HuH-7 (cell line): ENCODE data around the gene PTPRN2.
"Not testable (repeated sequence)": the region's sequence is repeated elsewhere in the genome, so short reads cannot be mapped to it uniquely, and the experiment has no call there.

ENCODE experiments used
- DNase-seq: peaks from one replicate; pipeline ENCODE4 v3.0.0; 2011; ENCODE audit warnings: low spot score

The PTPRN2 gene

DNA sequence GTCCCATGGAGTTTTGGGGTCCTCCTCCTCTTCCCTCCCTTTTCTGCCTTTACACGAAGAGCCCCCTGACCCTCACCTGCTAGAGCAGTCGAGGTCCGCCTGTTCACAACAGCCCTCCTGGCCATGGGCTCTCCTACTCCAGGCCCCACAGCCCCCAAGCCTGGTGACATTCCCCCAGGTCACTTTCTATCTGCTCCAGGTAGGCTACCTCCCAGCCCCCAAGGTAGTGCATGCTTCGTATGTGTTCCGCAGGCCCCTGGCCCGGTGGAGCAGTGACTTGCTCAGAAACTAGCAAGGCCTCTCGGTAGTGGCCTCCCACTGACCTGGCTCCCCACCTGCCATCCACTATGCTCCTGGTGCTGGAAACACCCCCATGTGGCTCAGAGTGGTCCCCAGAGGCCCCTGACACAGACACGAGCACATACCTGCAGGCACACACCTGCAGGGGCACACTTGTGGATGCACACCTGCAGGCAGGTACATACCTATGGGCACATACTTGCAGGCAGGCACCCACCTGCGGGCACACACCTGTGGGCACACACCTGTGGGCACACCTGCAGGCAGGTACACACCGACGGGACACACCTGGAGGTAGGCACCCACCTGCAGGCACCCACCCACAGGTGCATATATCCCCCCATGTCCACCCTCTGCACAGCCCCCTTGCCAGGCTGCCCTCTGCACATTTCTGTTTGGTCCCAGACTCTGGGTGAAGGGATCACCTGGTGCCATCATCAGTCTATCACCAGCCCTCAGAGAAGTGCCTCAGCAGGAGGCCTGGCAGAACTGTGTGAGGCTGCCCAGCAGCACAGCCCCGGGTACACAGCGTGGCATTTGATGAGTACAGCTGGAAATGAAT, 322.5 kb downstream of the PTPRN2 start:
- no peak for DNase-seq

DNA sequence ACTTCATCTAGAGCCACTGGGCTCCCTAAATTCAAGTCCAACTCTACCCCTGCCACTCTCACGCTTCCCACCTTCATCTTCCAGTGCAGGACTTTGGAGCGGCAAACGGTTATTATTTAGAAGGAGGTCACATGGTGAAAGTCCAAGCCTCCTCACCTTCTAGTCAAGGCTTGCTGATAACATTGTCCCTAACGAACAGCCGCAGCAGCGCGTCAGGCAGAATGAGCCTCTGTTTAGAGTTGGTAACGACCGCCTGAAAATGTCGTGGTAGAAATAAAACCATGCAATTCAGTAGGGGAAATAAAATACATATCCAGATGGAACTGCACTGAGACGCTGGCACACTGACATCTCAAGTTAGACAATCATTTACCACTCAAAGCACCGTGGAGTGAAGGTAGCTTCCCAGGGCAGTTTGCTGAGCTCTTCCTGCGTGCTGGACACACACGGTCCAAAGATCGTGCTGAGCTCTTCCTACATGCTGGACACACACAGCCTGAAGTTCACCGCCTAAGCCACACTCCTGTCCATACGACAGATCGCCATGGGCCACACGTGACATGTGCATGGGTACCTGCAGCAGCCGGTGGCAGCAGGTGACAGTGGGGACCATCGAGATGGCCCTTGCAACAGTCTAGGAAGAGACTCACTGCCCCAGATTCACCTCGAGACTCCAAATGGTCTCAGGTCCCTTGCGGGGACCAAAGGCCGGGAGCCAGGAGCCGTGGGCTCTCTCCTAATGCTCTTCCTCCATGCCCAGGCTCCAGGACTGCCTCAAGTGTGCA, 323.5 kb downstream of the PTPRN2 start:
- DNase-seq, result no peak

DNA sequence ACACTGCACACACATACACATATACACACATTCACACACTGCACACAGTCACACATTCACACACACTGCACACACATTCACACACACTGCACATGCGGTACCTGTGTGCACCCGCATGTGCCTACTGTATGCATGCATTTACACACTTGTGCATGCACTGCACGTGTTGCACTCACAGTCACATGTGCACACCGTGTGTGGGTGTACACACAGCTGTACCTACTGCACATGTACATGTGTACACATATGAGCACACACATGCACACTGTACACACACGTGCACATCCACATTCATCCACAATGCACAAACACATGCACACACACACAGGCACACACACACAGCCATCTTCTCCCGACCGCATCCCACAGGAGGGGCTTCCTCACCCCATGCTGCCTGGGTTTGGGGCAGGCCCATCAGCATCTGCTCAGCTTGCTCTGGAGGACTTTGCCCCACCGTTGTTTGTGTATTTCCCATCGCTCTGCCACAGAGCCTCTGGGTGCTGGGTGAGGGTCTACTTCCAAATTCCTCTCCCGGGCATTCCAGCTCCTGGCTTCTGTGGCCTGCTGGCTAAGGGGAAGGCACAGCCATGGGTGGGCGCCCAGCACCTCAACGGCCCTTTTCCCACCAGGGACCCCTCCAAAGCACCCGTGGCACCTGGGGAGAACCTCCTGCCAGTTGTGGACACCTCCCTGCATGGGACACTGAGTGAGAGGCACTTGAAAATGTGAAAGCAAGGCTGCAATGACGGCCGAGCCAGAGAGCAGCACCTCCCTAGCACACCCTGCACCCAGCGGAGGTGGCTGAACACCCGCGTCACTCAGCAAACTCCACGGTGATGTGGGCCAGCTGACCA, 324.3 kb downstream of the PTPRN2 start:
- DNase-seq, result no peak

DNA sequence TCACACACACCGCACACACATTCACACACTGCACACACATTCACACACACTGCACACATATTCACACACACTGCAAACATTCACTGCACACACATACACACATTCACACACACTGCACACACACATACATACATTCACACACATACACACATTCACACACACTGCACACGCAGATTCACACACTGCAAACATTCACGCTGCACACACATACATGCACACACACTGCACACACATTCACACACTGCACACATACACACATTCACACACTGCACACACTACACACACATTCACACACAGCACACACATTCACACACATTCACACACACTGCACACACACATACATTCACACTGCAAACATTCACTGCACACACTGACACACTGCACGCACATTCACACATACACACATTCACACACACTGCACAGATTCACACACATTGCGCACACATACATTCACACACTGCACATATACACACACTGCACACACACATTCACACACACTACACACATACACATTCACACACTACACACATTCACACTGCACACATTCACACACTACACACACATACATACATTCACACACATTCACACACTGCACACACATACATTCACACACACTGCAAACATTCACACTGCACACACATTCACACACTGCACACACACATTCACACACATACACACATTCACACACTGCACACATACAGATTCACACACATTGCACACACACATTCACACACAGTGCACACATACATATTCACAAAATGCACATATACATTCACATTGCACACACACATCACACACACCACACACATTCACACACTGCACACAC, 325.1 kb downstream of the PTPRN2 start:
- DNase-seq, result no peak

DNA sequence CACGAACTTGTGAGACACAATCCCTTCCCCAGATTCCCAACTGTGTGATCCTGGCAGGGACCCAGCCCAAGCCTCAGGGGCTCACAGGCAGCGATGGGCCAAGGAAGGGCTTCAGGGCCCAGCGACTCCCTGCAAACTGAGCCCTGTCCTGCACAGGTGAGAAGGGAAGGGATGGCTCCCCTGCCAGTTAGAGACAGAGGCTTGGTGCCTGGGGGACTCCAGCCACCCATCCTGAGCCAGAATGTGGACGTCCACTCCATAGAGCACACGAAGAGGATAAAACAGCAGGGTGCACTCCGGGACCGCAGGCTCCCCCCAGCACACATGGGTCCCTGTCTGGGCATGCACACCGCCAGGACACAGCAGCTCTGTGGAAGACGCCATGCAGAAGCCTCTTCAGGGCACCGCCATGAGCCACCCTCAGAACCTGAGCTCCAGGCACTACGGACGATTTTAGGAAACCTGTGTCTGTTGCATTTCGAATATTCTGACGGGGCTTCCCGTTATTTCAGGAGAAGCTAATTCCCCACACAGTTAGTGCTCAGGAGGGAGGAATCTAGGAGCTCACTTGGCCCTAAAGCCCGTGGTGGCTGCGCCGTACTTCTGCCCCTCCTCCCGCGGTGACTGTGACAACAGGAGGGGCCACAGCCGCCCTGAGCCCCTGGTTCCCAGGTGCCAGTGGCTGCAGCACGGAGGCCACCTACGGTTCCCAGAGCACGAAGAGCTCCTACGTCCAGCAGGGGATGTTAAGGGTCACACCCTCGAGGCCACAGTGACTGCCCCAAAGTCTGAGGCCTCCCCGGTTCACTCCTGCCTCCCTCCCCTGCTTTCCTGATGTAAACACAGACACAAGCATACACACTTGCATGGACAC, 326.0 kb downstream of the PTPRN2 start:
- no peak for DNase-seq

DNA sequence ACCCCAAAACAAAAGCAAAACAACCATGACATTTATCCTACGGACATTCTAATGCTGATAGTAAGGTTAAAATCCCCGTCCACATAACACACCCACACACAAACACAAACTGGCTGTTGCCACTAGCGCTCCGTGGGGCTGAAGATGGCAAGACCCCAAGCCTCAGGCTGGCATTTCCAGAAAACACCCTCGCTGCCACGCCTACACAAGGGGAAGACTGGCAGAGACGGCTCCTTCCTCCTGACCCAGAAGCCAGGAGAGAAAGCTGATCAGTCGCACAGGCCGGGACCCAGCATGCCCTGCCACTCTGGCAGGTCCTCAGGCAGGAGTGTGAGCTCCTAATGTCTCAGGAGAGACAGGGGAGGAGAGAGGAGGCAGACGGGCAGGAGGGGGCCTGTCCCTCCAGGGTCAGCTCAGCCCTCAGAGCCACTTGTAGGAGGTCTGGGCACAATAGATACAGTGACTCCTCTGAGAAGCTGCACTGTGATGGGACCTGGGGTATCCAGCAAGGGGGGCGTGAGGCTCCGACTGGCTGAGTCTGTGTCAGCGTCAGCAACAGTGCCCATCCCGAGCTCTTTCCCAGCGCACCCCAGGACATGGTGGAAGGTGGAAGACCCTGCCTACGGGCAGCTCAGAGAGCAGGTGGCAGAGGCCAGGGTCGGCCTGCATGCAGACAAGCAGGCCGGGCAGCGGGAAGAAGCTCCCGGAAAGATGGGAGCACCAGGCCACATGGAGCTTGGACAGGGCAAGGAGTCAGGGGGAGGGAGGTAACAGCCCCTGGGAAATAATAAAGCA, 326.9 kb downstream of the PTPRN2 start:
- DNase-seq, result no peak

DNA sequence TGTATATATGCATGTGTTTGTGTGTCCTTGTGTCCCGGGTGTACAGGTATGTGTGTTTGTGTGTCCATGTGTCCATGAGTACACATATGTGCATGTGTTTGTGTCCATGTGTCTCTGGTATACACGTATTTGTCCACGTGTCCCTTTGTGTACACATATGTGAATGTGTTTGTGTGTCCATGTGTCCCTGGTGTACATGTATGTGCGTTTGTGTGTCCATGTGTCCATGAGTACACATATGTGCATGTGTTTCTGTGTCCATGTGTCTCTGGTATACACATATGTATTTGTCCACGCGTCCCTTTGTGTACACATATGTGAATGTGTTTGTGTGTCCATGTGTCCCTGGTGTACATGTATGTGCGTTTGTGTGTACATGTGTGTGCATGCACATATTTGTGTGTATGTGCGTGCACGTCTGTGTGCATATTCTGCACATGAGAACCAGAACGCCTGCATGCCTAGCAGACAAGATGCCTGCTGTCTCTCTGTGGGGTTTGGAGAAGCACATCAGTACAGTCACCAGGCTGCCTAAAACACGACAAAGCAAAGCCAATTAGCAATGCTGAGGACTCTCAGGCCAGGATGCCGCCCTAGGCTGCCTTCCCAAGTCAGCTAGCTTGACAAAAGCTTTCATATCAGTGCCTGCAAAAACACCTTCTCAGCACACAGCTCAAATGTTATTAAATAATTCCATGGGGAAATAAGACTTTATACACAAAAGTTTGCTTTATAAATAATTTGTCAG, 327.8 kb downstream of the PTPRN2 start:
- no peak for DNase-seq

DNA sequence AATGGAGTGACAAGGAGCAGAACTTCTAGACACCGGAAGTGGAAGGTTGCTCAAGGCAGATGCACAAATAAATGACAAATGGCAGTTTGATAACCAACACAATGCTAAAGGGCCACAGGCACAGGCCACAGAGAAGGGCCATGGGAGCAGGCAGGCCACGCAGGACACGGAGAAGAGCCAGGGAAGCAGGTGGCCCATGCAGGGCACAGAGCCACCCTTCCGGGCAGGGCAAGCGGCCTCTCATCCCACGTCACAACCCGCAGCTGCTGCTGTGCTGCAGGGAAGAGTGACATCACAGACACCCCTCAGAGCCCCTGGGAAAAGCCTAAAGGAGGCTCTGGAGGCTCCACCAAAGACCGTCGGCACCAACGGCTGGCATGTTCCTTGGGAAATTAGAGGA, 328.5 kb downstream of the PTPRN2 start:
- DNase-seq, result no peak

DNA sequence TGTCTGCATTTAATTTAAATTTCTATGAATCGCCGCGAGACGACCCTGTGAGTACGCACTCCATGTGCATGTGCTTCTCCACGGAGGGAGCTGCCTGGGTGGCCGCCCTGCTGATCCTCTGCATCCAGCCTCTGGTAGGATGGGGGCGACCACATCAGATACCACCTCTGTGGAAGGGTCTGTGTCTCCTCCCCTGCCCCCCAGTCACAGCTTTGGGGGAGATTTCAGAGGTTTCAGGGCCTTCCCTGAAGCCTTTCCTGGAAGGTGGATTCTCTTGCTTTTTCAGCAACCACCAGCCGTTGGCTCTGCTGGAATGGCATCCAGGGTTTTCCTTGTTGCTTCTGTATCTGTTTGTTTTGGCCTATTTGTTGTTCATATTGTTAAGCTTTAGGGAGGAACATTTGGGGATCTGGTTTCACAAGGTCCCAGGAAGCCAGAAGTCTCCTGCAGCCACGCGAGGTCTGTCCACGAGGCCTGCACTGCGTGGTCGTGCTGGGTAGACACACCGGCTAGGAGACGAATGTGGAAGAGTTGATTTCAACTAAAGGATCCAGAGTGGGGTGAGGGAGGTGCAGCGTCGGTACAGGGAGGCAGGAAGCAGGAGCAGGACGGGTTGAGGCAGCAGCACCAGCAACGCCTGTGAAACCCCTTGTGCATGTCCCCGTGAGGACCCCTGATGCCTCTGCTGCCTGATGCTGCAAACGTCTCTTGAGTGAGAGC, 329.1 kb downstream of the PTPRN2 start:
- no peak for DNase-seq

DNA sequence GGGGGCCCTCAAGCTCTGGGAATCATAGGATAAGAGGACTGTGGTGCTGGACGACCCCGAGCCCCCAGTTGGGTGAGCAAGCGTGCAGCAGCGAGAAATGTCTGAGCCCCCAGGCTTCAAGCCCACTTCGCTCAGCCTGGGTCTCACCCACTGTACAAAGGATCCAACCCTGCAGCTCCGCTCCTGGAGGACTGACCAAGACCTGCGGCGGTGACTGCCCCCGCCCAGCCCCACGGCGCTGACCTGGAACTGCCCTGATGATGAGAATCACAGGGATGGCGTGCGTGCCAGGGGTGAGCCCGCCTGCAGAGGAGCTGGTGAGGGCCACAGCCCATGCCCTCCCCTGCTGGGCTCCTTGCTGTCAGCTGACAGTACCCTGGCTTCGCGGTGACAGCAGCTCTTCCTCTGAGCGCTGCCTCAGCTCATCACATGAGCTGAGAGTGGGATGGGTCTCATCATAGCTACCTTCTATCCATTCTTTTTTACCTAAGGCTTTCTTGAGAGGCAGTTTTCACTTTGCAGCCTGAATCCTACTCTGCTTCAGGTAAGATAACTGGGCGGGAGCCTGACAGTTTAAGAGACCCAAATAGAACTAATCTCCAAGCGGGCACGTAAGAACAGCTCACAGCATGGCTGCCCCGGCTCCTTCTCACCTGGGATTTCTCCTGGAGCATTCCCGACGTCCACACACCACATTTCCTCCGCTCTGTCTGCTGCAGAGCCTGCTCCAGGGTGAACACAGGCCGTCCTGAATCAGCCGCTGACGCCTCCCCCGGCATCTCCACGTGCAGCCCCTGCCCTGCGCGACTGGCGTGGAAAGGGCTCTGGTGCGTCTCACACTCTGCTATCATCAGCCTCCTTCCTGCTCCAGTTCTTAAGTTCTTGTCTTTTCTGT, 329.9 kb downstream of the PTPRN2 start:
- DNase-seq, result no peak

DNA sequence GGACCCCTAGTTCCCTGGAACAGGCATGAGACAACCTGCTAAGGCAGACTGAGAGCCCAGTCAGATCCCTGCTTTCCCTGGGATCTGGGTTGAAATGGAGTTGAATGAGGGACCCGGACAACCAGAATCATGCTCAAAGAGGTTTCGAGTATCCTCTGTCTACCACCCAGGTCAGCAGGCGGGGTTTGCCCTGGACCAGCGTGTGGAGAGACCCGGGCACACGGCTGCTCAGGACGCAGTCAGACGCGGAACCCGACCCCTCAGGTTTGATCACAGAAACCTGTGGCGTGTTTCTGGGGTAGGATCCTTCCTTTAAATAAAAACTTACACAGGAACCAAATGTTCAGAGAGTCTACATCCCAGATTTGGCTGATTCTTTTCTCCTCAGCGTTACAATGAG, 330.6 kb downstream of the PTPRN2 start:
- DNase-seq, result no peak

DNA sequence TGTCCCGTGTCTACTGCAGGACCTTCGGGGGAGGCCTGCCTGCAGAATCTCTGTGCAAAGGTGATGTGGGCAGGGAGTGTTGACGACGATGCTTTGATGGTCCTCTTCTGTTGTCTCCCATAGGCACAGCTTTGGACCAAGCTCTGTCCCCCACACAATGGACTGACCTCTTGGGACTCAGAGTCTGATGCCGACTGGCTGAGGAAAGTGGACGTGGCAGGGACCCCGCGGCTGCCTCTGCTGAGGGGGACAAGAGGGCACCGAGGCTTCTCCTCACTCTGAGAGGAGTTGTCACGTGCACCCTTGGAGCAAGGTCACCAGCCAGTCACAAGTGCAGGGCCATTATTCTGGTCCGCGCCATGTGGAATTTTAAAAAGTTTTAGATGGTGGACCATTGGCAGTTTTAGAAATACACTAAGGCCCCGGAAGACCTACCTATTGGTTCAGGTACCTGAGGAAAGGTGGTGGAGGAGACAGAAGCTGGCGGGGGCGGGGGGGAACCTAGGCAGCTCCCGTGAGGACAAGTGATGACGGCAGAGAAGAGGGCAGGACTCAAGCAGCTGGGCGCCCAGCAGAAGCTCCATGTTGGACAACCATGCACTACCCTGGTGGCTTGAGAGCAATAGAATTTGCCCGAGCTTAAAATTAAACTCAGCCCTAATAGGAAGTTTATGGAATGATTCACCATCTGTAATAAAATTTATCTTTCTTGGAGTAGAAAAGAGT, 331.4 kb downstream of the PTPRN2 start:
- DNase-seq, result no peak

DNA sequence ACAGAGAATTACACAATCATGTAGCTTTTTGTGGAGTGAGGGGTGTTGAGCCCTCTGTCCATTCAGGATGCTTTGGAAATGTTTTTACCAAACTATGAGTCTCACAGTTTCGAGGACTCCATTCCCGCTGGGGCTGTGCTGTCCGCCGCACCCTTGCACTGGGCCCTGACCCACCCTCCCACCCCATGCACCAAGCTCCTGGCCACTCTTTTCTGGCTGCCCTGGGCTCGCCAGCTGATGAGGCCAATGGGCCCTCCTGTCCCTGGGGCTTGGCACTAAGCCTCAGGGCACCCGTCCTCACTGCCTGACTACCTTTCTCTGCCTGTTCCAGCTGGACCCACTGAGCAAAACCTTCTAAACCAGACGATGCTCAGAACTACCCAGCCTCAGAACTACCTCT, 332.1 kb downstream of the PTPRN2 start:
- DNase-seq, result no peak

DNA sequence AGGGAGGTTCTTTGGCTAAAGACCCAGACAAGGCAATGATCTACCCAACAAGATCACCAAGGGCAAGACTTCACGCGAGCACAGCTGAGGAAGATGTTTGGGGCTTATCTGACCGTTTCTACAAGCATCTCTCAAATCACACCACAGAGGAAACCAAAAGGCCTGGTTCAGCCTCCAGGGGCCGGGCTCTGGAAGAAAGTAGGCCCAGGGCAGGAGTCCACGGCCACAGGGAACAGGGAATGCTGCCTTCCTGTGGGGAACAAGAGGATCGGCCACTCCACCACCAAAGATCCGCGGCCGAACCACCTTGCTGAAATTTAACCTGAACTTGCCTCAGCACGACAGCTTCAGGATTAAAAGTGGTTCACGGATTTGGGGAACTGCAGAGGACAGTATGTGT, 332.5 kb downstream of the PTPRN2 start:
- DNase-seq, result no peak

DNA sequence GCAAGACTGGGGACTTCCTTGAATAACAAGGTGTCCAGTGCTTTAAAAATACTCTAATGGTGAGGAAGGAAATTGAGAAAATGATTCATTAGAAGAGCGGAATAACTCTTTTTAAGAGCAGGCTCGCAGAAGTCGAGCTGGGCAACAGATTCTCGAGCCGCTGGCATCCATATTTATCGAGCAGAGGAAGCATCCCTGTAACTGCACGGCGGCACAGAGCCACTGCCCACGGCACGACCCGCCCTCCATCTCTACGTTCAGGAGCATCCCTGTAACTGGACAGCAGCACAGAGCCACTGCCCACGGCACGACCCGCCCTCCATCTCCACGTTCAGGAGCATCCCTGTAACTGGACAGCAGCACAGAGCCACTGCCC, 334.0 kb downstream of the PTPRN2 start:
- not testable (repeated sequence) for DNase-seq

DNA sequence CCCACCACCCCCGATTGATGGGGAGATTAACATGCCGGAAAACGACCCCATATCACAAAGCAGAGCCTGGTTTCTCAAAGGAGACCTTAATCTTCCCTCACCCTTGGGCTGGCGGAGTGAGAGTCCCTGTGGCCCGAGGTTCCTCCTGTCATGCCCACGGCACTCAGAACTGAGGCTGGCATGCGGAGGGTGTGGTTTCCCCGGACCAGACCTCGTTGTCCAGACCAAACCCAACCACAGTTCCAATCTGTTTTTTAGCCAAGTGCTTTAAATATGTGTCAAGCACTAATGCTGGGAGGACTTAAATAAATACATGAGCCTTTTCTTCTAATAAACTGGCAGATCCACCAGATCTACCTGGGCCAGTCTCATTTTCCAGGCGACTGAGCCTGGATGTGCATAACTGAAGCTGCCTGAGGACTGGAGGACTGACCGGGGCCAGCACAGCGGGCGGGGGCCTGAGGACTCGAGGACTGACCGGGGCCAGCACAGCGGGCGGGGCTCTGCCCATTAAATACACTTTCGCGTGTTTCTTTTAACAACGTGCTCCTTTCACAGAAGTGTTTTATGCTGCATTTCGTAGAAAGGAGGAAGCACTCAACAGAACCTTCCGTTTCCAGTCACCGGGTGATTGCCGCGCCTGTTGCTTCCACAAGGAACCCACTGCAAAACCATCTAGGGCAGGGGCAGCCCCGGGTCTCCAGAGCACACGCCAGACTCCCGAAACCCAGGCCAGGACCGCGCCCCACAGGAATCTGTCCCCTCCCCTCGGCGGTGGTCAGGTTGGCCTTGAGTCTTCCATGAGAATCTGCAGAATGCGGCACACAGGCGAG, 334.6 kb downstream of the PTPRN2 start:
- DNase-seq, result no peak
